ENCODE results near the gene SIK2.

GRCh38 chr11:111703576-111703975 is 101.3 kb downstream of the SIK2 start:
- TF ChIP-seq CTCF (IDR thresholded peaks at IDR 0.05) (no peak), EZH2 (IDR thresholded peaks at IDR 0.05) (no peak)
